ENCODE data around the gene MRPL30. TPM values are rescaled to one million over a fixed set of nuclear protein-coding genes. Genes with fewer than 3 reads are reported as not detected.
"Not testable (repeated sequence)": the region's sequence is repeated elsewhere in the genome, so short reads cannot be mapped to it uniquely, and the experiment has no call there.

Gene MRPL30
- total and polyA plus RNA-seq, 2 donors (not counting 1 experiment from before 2014, with no cell fraction given), result 4.7 to 18.5 TPM

DNA sequence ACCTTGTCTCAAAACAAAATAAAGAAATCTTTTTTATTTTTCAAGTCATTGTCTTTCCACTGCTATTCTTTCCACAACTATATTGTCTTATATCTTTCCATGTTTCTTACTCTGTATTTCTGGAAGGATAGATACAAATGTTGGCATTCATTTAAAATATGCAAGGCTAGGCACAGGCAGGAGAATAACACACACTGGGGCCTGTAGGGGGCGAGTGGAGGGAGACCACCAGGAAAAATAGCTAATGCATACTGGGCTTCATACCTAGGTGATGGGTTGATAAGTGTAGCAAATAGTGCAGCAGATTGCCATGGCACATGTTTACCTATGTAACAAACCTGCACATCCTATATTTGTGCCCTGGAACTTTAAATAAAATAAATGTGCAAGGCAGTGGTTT lies 9.6 kb downstream of the MRPL30 start:
- Histone ChIP-seq H3K27ac (ENCODE audit: low read length in 2 of 2) (no peak overlapping the region), H4K20me1 (ENCODE audit: control insufficient read depth, insufficient read depth, low read length, poor library complexity, severe bottlenecking) (no peaks in the 10 kb centered on the region), H3K9ac (ENCODE audit: low read length) (no peak overlapping the region), H2AFZ (ENCODE audit: insufficient read depth, low read depth, low read length, poor library complexity, severe bottlenecking) (no peak overlapping the region), H3K79me2 (ENCODE audit: control insufficient read depth, insufficient read depth, low read length) (peaks cover 15% of the 10 kb centered on the region), H3K9me3 (ENCODE audit: control extremely low read depth in 1 of 3, control insufficient read depth in 2 of 3, insufficient read depth in 1 of 3, low read length in 2 of 3) (no peaks in the 10 kb centered on the region), H3K4me2 (replicated peaks; ENCODE audit: low read depth, low read length, poor library complexity, severe bottlenecking) (no peak overlapping the region), H3K4me3 (ENCODE audit: control extremely low read depth in 1 of 5, extremely low read depth in 1 of 5, insufficient read depth in 1 of 5, low read depth in 2 of 5, low read length in 4 of 5) (no peak overlapping the region), H3K36me3 (replicated peaks in 1 of 2; ENCODE audit: control extremely low read depth in 1 of 2, control insufficient read depth in 1 of 2, extremely low read depth in 1 of 2, insufficient read depth in 2 of 2, low read length in 1 of 2) (peaks cover 21 to 45% of the 10 kb centered on the region in 2 experiments), H3K27me3 (replicated peaks in 1 of 4; ENCODE audit: control extremely low read depth in 1 of 4, control insufficient read depth in 3 of 4, insufficient read depth in 4 of 4, low read length in 3 of 4) (no peaks in the 10 kb centered on the region), H3K4me1 (ENCODE audit: control insufficient read depth in 2 of 2, insufficient read depth in 2 of 2, low read length in 2 of 2) (no peaks in the 10 kb centered on the region)
- ChIA-PET POLR2A (no interaction called here), CTCF (interaction anchor here (0.7 to 1.5 kb wide), 3 partner anchors 9 to 11 kb away, joined by 3 to 4 read pairs (median 4); no protein-coding TSS in a partner anchor)
- intact Hi-C loops (cut with micrococcal nuclease), result no loop called here
- Mint-ChIP-seq H3K9me3 (ENCODE audit: insufficient read depth) (no peaks in the 10 kb centered on the region), H3K4me1 (peaks cover 2% of the 10 kb centered on the region), H3K27me3 (no peaks in the 10 kb centered on the region), H3K27ac (no peak overlapping the region), H3K4me3 (no peak overlapping the region)
- TF ChIP-seq, protein P1, sequence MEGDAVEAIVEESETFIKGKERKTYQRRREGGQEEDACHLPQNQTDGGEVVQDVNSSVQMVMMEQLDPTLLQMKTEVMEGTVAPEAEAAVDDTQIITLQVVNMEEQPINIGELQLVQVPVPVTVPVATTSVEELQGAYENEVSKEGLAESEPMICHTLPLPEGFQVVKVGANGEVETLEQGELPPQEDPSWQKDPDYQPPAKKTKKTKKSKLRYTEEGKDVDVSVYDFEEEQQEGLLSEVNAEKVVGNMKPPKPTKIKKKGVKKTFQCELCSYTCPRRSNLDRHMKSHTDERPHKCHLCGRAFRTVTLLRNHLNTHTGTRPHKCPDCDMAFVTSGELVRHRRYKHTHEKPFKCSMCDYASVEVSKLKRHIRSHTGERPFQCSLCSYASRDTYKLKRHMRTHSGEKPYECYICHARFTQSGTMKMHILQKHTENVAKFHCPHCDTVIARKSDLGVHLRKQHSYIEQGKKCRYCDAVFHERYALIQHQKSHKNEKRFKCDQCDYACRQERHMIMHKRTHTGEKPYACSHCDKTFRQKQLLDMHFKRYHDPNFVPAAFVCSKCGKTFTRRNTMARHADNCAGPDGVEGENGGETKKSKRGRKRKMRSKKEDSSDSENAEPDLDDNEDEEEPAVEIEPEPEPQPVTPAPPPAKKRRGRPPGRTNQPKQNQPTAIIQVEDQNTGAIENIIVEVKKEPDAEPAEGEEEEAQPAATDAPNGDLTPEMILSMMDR (IDR thresholded peaks at IDR 0.05), result no peak
- TF ChIP-seq EZH2 (IDR thresholded peaks at IDR 0.05; ENCODE audit: borderline replicate concordance, insufficient read depth, low read depth, low read length, poor library complexity, severe bottlenecking), result no peak
- WGBS (ENCODE audit: insufficient coverage), result 89% methylated on average over 1 of the region's 1 CpG
- DNase-seq (no peak), ATAC-seq (ENCODE audit: low read depth) (no peak)

DNA sequence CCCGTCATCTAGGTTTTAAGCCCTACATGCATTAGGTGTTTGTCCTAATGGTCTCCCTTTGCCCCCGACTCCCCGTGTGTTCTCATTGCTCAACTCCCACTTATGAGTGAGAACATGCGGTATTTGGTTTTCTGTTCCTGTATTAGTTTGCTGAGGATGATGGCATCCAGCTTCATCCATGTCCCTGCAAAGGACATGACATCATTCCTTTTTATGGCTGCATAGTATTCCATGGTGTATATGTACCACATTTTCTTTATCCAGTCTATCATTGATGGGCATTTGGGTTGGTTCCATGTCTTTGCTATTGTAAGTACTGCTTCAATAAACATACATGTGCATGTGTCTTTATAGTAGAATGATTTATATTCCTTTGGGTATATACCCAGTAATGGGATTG lies 11.4 kb downstream of the MRPL30 start:
- H3K4me3 ChIP-seq (ENCODE audit: control extremely low read depth in 1 of 5, extremely low read depth in 1 of 5, insufficient read depth in 1 of 5, low read depth in 2 of 5, low read length in 4 of 5); intact Hi-C loops (cut with micrococcal nuclease); H2AFZ ChIP-seq (ENCODE audit: insufficient read depth, low read depth, low read length, poor library complexity, severe bottlenecking); CTCF ChIA-PET; H3K27me3 Mint-ChIP-seq; H3K4me1 Mint-ChIP-seq; H3K27ac Mint-ChIP-seq; H3K4me2 ChIP-seq (replicated peaks; ENCODE audit: low read depth, low read length, poor library complexity, severe bottlenecking); H3K27me3 ChIP-seq (replicated peaks in 1 of 4; ENCODE audit: control extremely low read depth in 1 of 4, control insufficient read depth in 3 of 4, insufficient read depth in 4 of 4, low read length in 3 of 4); H3K9me3 Mint-ChIP-seq (ENCODE audit: insufficient read depth); H3K4me1 ChIP-seq (ENCODE audit: control insufficient read depth in 2 of 2, insufficient read depth in 2 of 2, low read length in 2 of 2); H4K20me1 ChIP-seq (ENCODE audit: control insufficient read depth, insufficient read depth, low read length, poor library complexity, severe bottlenecking); ATAC-seq (ENCODE audit: low read depth); DNase-seq; POLR2A ChIA-PET; H3K27ac ChIP-seq (ENCODE audit: low read length in 2 of 2); H3K9me3 ChIP-seq (ENCODE audit: control extremely low read depth in 1 of 3, control insufficient read depth in 2 of 3, insufficient read depth in 1 of 3, low read length in 2 of 3); H3K9ac ChIP-seq (ENCODE audit: low read length); H3K4me3 Mint-ChIP-seq; H3K79me2 ChIP-seq (ENCODE audit: control insufficient read depth, insufficient read depth, low read length): not testable (repeated sequence)
- H3K36me3 ChIP-seq (replicated peaks in 1 of 2; ENCODE audit: control extremely low read depth in 1 of 2, control insufficient read depth in 1 of 2, extremely low read depth in 1 of 2, insufficient read depth in 2 of 2, low read length in 1 of 2), result peaks cover 21 to 55% of the 10 kb centered on the region in 2 experiments
- no CpG with 5 or more reads among the region's 4 CpGs for WGBS (ENCODE audit: insufficient coverage)

Measured in B cell (primary cell).